Posterior cingulate gyrus (tissue), 11 donors: ENCODE measurements around the gene DHX15.
A peak's percentile ranks its signal among the peaks of the same experiment; 100 is the strongest.
"Not testable (repeated sequence)": the region's sequence is repeated elsewhere in the genome, so short reads cannot be mapped to it uniquely, and the experiment has no call there.

Experiments
- DNase-seq, 10 donors: peaks; one replicate each; pipeline versions ENCODE4 v3.0.0 to v3.0.0-alpha.2; 2020 to 2021; ENCODE audit warnings: mixed read lengths in 3 of 10
- intact Hi-C: fragments of 100-400 bp; cut with DNase I; formaldehyde crosslinking; loops from one replicate; pipeline ENCODE4 v1.15.1; 2023

DHX15 gene

DNA sequence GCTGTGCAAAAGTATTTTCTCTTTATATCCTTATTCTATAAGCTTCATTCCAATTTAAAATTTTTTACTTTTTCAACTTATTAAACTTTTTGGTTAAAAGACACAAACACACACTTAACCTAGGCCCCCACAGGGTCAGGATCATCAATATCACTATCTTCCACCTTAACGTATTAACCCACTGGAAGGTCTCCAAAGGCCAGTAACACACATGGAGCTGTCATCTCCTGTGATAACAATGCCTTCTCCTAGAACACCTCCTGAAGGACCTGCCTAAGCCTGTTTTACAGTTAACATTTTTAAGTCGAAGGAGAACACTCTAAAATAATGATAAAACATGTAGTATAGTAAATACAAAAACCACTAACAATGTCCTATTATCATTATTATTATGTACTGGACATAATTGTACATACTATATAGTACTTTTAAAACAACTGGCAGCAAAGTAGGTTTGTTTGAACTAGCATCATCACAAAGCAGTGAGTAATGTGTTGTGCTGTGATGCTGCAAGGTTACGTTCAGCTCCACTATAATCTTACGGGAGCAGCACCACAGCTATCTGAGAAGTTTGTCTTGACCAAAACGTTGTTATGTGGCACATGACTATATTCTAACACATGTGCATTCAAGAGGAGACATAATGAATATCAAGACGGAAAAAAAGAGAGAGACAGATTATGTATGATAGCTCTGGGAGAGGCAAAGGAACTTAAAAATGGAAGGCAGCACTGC, 33.7 kb downstream of the DHX15 start:
- intact Hi-C loops: loop anchor here (5.0 kb wide), 1 partner anchor 63 kb away; no protein-coding TSS in a partner anchor
- no peak for DNase-seq

DNA sequence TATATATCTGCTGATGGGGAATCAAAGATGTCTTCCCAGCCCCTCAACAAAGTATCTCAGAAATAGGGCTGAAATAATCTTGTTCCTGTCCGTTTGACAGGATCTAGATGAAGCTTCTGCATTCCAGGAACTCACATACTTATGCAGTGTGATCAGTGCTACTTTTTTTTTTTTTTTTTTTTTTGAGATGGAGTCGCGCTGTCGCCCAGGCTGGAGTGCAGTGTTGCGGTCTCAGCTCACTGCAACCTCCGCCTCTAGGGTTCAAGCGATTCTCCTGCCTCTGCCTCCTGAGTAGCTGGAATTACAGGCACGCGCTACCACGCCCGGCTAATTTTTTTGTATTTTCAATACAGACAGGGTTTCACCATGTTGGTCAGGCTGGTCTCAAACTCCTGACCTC, 36.4 kb downstream of the DHX15 start:
- intact Hi-C loops: no loop called here
- DNase-seq: peak in 1 of 10 donors; percentile 47

DNA sequence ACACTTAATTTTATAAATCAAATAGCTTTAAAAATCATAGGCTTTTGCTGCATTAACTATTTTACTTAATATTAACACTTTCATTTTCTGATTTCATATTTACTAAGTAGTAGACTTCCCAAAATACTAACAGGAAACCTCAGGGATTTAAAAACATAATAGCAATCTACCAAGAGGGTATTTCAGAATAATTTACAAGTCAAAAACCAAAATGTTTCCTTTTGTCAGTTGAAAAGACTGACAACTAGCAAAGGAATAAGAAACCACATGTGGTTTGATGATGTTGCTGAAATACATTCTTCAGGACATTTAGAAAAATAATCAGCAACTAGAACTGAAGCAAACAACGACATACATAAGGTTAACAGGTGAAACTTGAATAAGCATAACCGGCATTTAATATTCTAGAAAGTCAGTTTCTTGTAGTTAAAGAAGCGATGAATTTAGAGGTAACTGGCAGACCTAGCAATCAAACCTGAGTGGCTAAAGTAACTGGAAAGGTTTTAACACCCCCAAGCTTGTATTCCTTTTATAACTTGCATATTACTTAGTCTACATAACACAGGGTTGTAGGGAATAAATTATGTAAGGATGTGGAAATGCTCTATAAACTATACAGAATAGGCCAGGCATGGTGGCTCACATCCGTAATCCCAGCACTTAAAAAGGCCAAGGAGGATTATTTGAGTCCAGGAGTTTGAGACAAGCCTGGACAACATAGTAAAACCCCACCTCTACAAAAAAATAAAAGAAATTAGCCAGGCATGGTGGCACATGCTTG, 40.0 kb downstream of the DHX15 start:
- intact Hi-C loops: no loop called here
- no peak for DNase-seq

GRCh38 chr4:24537025-24537424, 47.3 kb downstream of the DHX15 start:
- no peak for DNase-seq
- intact Hi-C loops: no loop called here

- intact Hi-C loops: no loop called here
Measured at GRCh38 chr4:24535399-24535798, 49.0 kb downstream of the DHX15 start.

DNA sequence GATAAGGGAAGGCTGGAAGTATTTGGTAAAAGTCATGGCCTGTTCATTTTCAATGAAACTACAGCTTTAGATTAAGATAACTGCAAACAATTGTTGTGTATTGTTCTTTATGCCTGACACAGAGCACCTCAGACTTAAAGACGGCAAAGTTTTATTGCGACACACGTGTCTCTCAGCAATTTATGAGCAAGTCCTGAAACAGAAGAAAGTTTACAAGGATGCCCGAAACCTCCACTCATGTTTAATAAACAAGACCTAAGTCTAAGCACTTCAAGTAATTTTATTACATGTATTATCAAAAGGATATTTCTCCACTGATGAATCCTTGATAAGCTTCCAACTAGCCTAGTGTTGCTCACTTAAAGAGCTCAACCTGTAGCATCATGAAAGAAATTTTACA, 51.0 kb downstream of the DHX15 start:
- no peak for DNase-seq
- intact Hi-C loops: no loop called here

More at GRCh38 chr4:24535399-24535798, 49.0 kb downstream of the DHX15 start:
- no peak for DNase-seq

- intact Hi-C loops: no loop called here
- no peak for DNase-seq
Measured at GRCh38 chr4:24529555-24529954, 54.8 kb downstream of the DHX15 start.

DNA sequence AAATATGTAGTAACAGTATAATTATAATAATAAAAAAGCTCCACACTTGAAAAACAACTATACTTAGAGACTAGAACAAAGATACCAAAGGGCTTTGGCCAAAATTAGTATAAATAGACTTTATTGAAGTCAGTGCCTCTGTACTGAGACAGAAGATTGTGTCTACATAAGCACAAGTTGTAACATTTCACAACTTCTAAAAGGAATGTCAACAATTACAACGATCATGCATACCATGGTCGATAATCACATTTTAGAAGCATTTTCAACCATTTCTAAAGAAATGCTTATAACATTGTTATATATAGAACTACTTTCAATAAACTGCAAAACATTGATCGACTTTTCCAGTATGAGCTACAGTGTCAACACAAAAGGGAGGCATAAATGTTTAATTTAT, 57.0 kb downstream of the DHX15 start:
- no peak for DNase-seq
- intact Hi-C loops: no loop called here

DNA sequence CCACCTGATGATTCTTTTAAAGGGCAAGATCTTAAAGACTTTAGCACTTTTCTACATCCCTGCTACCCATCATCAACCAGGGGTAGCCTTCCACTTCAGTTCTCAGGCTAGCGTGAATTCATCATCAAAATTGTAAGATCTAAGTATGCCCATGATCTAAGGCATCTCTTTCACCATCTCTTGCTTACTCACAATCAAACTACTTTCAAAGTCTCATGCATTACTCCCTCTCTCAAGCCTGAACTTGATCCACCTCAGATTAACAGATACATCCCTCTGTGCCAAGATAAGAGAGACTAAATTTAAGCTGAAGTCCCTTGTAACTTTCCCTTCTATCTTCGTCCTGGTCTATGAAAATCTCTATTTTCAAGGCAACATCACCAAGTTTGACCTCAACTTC, 62.8 kb downstream of the DHX15 start:
- intact Hi-C loops: no loop called here
- no peak for DNase-seq

- no peak for DNase-seq
Measured at GRCh38 chr4:24519649-24520048, 64.7 kb downstream of the DHX15 start.

GRCh38 chr4:24517676-24518075, 66.7 kb downstream of the DHX15 start:
- no peak for DNase-seq
- intact Hi-C loops: no loop called here

More at GRCh38 chr4:24519649-24520048, 64.7 kb downstream of the DHX15 start:
- intact Hi-C loops: no loop called here

DNA sequence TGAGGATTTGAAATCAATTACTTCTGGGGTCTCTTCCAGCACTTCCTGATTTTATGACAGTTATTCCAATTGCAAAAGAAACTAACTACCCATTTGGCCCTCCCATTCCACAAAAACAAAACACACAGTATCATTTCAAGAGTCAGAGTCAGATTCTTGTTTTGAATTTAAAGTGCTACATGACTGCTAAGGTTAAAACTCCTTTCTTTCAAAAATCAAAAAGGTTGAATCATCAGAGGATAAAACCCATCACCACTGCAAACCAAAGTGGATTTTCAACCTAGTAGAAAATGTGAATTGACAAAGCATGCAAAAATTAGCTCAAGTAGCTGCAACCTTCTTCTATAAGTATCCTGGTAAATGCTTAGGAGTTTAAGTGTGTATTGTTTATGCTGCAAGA, 67.4 kb downstream of the DHX15 start:
- intact Hi-C loops: no loop called here
- DNase-seq: no peak

DNA sequence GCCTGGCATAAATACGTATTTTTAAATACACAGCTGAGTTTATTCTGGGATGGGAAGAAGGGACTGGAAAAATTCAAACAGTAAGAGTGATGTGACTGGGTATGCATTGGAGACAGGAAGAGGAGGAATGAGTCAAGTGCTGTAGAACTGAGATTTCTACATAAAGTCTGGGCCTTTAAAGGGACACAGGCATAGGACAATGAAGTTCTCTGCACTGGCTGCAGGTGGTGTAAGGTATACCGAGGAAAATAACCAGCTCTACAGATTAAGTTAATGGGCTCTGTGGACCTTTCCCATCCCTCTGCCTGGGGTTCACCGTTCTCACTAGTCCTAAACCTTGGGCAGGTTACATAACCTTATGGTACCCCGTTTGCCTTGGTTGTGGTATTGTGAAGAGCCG, 68.7 kb downstream of the DHX15 start:
- DNase-seq: no peak
- intact Hi-C loops: no loop called here

- no peak for DNase-seq
Measured at GRCh38 chr4:24514808-24515207, 69.5 kb downstream of the DHX15 start.

GRCh38 chr4:24513718-24514117, 70.6 kb downstream of the DHX15 start:
- intact Hi-C loops: no loop called here
- no peak for DNase-seq

More at GRCh38 chr4:24514808-24515207, 69.5 kb downstream of the DHX15 start:
- intact Hi-C loops: no loop called here

DNA sequence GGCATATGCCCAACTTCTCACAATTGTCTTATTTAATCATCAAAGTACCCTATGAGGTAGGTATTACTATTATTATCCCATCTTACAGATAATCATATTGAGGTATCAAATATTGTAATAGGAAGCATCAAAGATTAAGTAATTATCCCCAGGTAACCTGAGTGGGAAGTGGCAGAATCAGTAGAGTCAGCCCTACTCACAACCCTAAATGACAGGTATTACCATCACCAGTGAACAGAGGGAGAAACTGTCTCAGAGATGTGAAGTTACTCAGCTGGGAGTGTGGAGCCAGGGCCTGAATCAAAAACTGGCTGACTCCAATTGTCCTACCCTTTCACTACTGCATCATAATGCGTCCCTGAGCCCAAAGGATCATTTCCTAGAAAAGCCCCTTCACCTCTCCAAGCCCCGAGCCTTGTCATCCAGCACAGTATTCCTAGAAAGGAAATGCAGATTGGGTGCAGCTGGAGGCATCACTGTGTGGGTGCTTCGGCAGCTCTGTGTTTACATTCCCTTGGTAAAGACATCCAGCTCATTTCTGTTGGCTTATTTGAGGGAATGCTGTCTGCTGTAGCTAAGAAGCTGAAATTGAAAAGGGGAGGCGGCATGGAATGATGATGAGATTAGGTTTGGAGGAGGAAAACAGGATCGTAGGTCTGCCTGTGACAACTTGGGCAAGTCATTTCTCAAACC, 72.8 kb downstream of the DHX15 start:
- intact Hi-C loops: no loop called here
- DNase-seq: peak in 2 of 10 donors; percentile 17 to 86

- intact Hi-C loops: no loop called here
- DNase-seq: no peak
Measured at GRCh38 chr4:24510091-24510490, 74.3 kb downstream of the DHX15 start.

DNA sequence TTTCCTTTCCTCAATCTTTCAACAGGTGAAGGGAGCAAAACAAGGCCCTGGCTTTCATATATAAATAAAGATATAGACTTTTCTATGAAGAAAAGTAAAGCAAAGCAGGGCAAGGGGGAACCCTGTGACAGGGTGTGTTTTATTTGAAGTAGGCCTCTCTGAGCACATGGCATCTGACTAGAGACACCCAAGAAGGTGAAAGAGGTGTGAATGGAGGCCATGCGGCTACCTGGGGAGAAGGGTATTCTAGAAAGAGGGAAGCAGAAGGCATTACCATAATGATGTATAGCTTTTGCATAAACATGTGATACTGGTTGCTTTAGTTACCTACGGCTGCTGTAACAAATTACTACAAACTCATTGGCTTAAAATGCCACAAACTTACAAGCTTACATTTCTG, 75.8 kb downstream of the DHX15 start:
- no peak for DNase-seq
- intact Hi-C loops: no loop called here

- intact Hi-C loops: no loop called here
- no peak for DNase-seq
Measured at GRCh38 chr4:24507439-24507838, 76.9 kb downstream of the DHX15 start.

DNA sequence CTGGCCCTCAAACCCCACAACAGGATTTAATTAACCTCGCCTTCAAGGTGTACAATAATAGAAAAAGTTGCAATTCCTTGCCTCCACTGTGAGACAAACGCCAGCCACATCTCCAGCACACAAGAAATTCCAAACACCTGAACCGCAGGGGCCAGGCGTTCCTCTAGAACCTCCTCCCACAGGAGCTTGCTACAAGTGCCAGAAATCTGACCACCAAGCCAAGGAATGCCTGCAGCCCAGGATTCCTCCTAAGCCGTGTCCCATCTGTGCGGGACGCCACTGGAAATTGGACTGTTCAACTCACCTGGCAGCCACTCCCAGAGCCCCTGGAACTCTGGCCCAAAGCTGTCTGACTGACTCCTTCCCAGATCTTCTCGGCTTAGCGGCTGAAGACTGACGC, 81.3 kb downstream of the DHX15 start:
- DNase-seq, intact Hi-C loops: not testable (repeated sequence)

GRCh38 chr4:24497221-24497620, 87.1 kb downstream of the DHX15 start:
- DNase-seq: no peak
- intact Hi-C loops: no loop called here
